ENCODE data around the gene DGCR6. TPM values are rescaled to one million over a fixed set of nuclear protein-coding genes. Genes with fewer than 3 reads are reported as not detected.
"Not testable (repeated sequence)": the region's sequence is repeated elsewhere in the genome, so short reads cannot be mapped to it uniquely, and the experiment has no call there.

DGCR6 gene
- total and polyA plus RNA-seq, 2 of the 4 experiments (the other 2 are of a cell fraction): 0.54 to 0.58 TPM

DNA sequence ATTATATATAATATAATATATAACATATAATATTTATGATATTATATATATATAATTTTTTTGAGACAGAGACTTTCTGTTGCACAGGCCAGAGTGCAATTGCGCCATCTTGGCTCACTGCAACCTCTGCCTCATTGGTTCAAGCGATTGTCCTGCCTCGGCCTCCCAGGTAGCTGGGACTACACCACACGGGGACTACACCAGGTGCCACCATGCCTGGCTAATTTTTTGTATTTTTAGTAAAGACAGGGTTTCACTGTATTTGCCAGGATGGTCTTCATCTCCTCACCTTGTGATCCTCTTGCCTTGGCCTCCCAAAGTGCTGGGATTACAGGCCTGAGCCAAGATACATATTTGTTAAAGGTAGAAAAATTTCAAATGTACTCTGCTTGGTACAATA lies 12.3 kb upstream of the DGCR6 start:
- H3K4ac ChIP-seq (ENCODE audit: low read depth, low read length); H2BK120ac ChIP-seq (ENCODE audit: low read depth, low read length); H3K56ac ChIP-seq (ENCODE audit: extremely low read depth, insufficient read depth, low read length); H3K4me3 ChIP-seq (ENCODE audit: insufficient read depth, low read depth, low read length); H3K79me1 ChIP-seq (ENCODE audit: low read depth in 1 of 2, low read length in 2 of 2); in situ Hi-C loops (cut with MboI; ENCODE audit: low sequenced_read_pairs); H2BK15ac ChIP-seq (ENCODE audit: low read depth, low read length); H4K91ac ChIP-seq (ENCODE audit: insufficient read depth, low read depth, low read length); H3K18ac ChIP-seq (ENCODE audit: low read depth, low read length); H3K23ac ChIP-seq (ENCODE audit: low read depth, low read length); H4K8ac ChIP-seq (ENCODE audit: low read depth in 2 of 2, low read length in 2 of 2); H2AK5ac ChIP-seq (ENCODE audit: low read depth, low read length); BruUV-seq (replicated peaks); H3K4me2 ChIP-seq (ENCODE audit: low read depth, low read length); H2AFZ ChIP-seq (replicated peaks; ENCODE audit: low read length, poor library complexity); H3K9ac ChIP-seq (ENCODE audit: low read depth, low read length); H3K9me1 ChIP-seq (ENCODE audit: insufficient read depth, low read length); H2AK9ac ChIP-seq (replicated peaks; ENCODE audit: low read depth, low read length, poor library complexity); POLR2A ChIA-PET (ENCODE audit: unreplicated experiment); H3K4me1 ChIP-seq (ENCODE audit: control insufficient read depth, insufficient read depth, low read length); H2BK5ac ChIP-seq (ENCODE audit: low read depth, low read length, poor library complexity, severe bottlenecking); H3K36me3 ChIP-seq (ENCODE audit: control insufficient read depth, insufficient read depth, low read length); H3K14ac ChIP-seq (replicated peaks; ENCODE audit: low read depth, low read length); H4K5ac ChIP-seq (ENCODE audit: low read depth, low read length); H3K27me3 ChIP-seq (ENCODE audit: control insufficient read depth, insufficient read depth, low read length); intact Hi-C loops (cut with micrococcal nuclease); H2BK20ac ChIP-seq (ENCODE audit: low read depth, low read length); H3K27ac ChIP-seq (ENCODE audit: insufficient read depth, low read length); dilution Hi-C loops (cut with HindIII; ENCODE audit: low sequenced_read_pairs, unreplicated experiment); DNase-seq; H3K9me3 ChIP-seq (ENCODE audit: control insufficient read depth, insufficient read depth, low read length); CTCF ChIA-PET; ATAC-seq (ENCODE audit: low read depth); H4K20me1 ChIP-seq (ENCODE audit: insufficient read depth, low read length): not testable (repeated sequence)
- no CpG with 5 or more reads among the region's 4 CpGs for WGBS, 2 experiments (ENCODE audit: extremely low coverage in 2 of 2, insufficient read length in 1 of 2)

DNA sequence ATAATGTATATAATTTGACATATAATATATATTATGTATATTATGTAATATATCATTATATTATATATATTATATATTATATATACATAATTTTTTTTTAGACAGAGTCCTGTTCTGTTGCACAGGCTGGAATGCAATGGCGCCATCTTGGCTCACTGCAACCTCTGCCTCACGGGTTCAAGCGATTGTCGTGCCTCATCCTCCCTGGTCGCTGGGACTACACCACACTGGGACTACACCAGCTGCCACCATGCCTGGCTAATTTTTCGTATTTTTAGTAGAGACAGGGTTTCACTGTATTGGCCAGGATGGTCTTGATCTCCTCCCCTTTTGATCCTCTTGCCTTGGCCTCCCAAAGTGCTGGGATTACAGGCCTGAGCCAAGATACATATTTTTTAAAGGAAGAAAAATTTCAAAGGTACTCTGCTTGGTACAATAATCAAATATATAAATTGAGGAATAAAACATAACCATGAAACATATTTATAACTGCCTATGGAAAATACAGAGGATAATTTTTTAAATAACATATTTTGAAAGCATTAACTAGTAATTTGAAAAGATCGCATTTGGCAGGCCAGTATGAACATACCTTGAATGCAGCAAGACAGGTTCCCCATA lies 10.0 kb upstream of the DGCR6 start:
- H4K91ac ChIP-seq (ENCODE audit: insufficient read depth, low read depth, low read length); H2BK5ac ChIP-seq (ENCODE audit: low read depth, low read length, poor library complexity, severe bottlenecking); H3K4me2 ChIP-seq (ENCODE audit: low read depth, low read length); H2BK120ac ChIP-seq (ENCODE audit: low read depth, low read length); H3K14ac ChIP-seq (replicated peaks; ENCODE audit: low read depth, low read length); H2AFZ ChIP-seq (replicated peaks; ENCODE audit: low read length, poor library complexity); intact Hi-C loops (cut with micrococcal nuclease); H2BK15ac ChIP-seq (ENCODE audit: low read depth, low read length); H2AK9ac ChIP-seq (replicated peaks; ENCODE audit: low read depth, low read length, poor library complexity); H2AK5ac ChIP-seq (ENCODE audit: low read depth, low read length); H3K9me3 ChIP-seq (ENCODE audit: control insufficient read depth, insufficient read depth, low read length); H4K8ac ChIP-seq (ENCODE audit: low read depth in 2 of 2, low read length in 2 of 2); H4K5ac ChIP-seq (ENCODE audit: low read depth, low read length); dilution Hi-C loops (cut with HindIII; ENCODE audit: low sequenced_read_pairs, unreplicated experiment); H3K36me3 ChIP-seq (ENCODE audit: control insufficient read depth, insufficient read depth, low read length); H3K4me3 ChIP-seq (ENCODE audit: insufficient read depth, low read depth, low read length); H3K4ac ChIP-seq (ENCODE audit: low read depth, low read length); H4K20me1 ChIP-seq (ENCODE audit: insufficient read depth, low read length); H3K56ac ChIP-seq (ENCODE audit: extremely low read depth, insufficient read depth, low read length); POLR2A ChIA-PET (ENCODE audit: unreplicated experiment); H3K79me1 ChIP-seq (ENCODE audit: low read depth in 1 of 2, low read length in 2 of 2); DNase-seq; H3K23ac ChIP-seq (ENCODE audit: low read depth, low read length); H3K18ac ChIP-seq (ENCODE audit: low read depth, low read length); CTCF ChIA-PET; ATAC-seq (ENCODE audit: low read depth); H3K9ac ChIP-seq (ENCODE audit: low read depth, low read length); H3K27ac ChIP-seq (ENCODE audit: insufficient read depth, low read length); in situ Hi-C loops (cut with MboI; ENCODE audit: low sequenced_read_pairs); H3K9me1 ChIP-seq (ENCODE audit: insufficient read depth, low read length); H3K4me1 ChIP-seq (ENCODE audit: control insufficient read depth, insufficient read depth, low read length); H2BK20ac ChIP-seq (ENCODE audit: low read depth, low read length); BruUV-seq (replicated peaks); H3K27me3 ChIP-seq (ENCODE audit: control insufficient read depth, insufficient read depth, low read length): not testable (repeated sequence)
- no CpG with 5 or more reads among the region's 7 CpGs for WGBS, 2 experiments (ENCODE audit: extremely low coverage in 2 of 2, insufficient read length in 1 of 2)
